Hepatocyte (in vitro differentiated cells): ENCODE measurements around the gene CLIC2.

Source experiments
- EZH2 ChIP-seq: fragments of 200-600 bp; sonication (generic); IDR thresholded peaks from 2 replicates; pipeline ENCODE4 v1.6.1; 2016; ENCODE audit warnings: antibody characterized with exemption, mild to moderate bottlenecking, borderline replicate concordance
- EZH2phosphoT487 ChIP-seq: fragments of 200-600 bp; sonication (generic); IDR thresholded peaks from one replicate; pipeline ENCODE4 v1.6.1; 2018; ENCODE audit warnings: antibody characterized with exemption, mild to moderate bottlenecking, low read depth, moderate library complexity; ENCODE audit not compliant: unreplicated experiment, severe bottlenecking
- TF ChIP-seq, protein P1 (sequence below): fragments of 200-600 bp; sonication (generic); IDR thresholded peaks from 2 replicates; pipeline ENCODE4 v1.5.1; 2016; ENCODE audit warnings: antibody characterized with exemption, mild to moderate bottlenecking; ENCODE audit not compliant: poor library complexity

- TF ChIP-seq, protein P1, sequence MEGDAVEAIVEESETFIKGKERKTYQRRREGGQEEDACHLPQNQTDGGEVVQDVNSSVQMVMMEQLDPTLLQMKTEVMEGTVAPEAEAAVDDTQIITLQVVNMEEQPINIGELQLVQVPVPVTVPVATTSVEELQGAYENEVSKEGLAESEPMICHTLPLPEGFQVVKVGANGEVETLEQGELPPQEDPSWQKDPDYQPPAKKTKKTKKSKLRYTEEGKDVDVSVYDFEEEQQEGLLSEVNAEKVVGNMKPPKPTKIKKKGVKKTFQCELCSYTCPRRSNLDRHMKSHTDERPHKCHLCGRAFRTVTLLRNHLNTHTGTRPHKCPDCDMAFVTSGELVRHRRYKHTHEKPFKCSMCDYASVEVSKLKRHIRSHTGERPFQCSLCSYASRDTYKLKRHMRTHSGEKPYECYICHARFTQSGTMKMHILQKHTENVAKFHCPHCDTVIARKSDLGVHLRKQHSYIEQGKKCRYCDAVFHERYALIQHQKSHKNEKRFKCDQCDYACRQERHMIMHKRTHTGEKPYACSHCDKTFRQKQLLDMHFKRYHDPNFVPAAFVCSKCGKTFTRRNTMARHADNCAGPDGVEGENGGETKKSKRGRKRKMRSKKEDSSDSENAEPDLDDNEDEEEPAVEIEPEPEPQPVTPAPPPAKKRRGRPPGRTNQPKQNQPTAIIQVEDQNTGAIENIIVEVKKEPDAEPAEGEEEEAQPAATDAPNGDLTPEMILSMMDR, result no peak
- TF ChIP-seq EZH2, result no peak
- no peak for TF ChIP-seq EZH2phosphoT487
Measured at GRCh38 chrX:155247497-155247896, 86.9 kb downstream of the CLIC2 start.
